Measurements from ENCODE around the gene ARHGAP44.

GRCh38 chr17:12853921-12854320, 64.6 kb downstream of the ARHGAP44 start:
- TF ChIP-seq POLR2A (IDR thresholded peaks at IDR 0.05) (no peak), POLR2AphosphoS5 (IDR thresholded peaks at IDR 0.05) (no peak), CTCF (IDR thresholded peaks at IDR 0.05) (no peak)

All from stomach (tissue), 4 donors.